Neuronal stem cell (in vitro differentiated cells): Measurements from ENCODE around the gene FIGN.
A peak's percentile ranks its signal among the peaks of the same experiment; 100 is the strongest.

Experiments used
- DNase-seq: peaks from one replicate; pipeline ENCODE4 v3.0.0-alpha.2; 2013; ENCODE audit warnings: low spot score
- H2AFZ ChIP-seq: one replicate; pipeline ENCODE4 v1.6.1; 2013; ENCODE audit warnings: mild to moderate bottlenecking, low read length, inconsistent platforms
- H2AK5ac ChIP-seq: 2 replicates; pipeline ENCODE4 v1.6.1; 2013; ENCODE audit warnings: low read depth, mild to moderate bottlenecking, inconsistent platforms, low read length, moderate library complexity, mixed read lengths
- H2BK120ac ChIP-seq: 2 replicates; pipeline ENCODE4 v1.6.1; 2013; ENCODE audit warnings: low read depth, mild to moderate bottlenecking, inconsistent platforms, low read length, moderate library complexity, mixed read lengths
- H2BK12ac ChIP-seq: one replicate; pipeline ENCODE4 v1.6.1; 2013; ENCODE audit warnings: low read length, inconsistent platforms
- H2BK15ac ChIP-seq: 2 replicates; pipeline ENCODE4 v1.6.1; 2013; ENCODE audit warnings: mild to moderate bottlenecking, low read length, inconsistent platforms, mixed read lengths
- H2BK5ac ChIP-seq: one replicate; pipeline ENCODE4 v1.6.1; 2013; ENCODE audit warnings: inconsistent platforms, mild to moderate bottlenecking, low read length, moderate library complexity
- H3K14ac ChIP-seq: one replicate; pipeline ENCODE4 v1.6.1; 2013; ENCODE audit warnings: low read length, inconsistent platforms
- H3K18ac ChIP-seq: 2 replicates; pipeline ENCODE4 v1.6.1; 2013; ENCODE audit warnings: low read length, inconsistent platforms
- H3K23ac ChIP-seq: 2 replicates; pipeline ENCODE4 v1.6.1; 2013; ENCODE audit warnings: low read depth, mild to moderate bottlenecking, mixed read lengths, low read length, inconsistent platforms; ENCODE audit not compliant: poor library complexity
- H3K27ac ChIP-seq: replicated peaks from 3 replicates; pipeline ENCODE4 v1.5.1; 2013; ENCODE audit warnings: low read length, inconsistent platforms
- H3K27me3 ChIP-seq, 3 experiments: 2 replicates each; pipeline ENCODE4 v1.6.1; 2013; ENCODE audit warnings: low read length in 3 of 3, mild to moderate bottlenecking in 2 of 3, inconsistent platforms in 1 of 3, low read depth in 1 of 3, mixed read lengths in 1 of 3, moderate library complexity in 1 of 3; ENCODE audit not compliant: control insufficient read depth in 3 of 3, insufficient read depth in 3 of 3
- H3K36me3 ChIP-seq, 2 donors: replicated peaks in 1 of 2; 2 replicates each; pipeline ENCODE4 v1.6.1; 2013; ENCODE audit warnings: low read length in 2 of 2; ENCODE audit not compliant: control insufficient read depth in 2 of 2, insufficient read depth in 2 of 2
- H3K4ac ChIP-seq: 2 replicates; pipeline ENCODE4 v1.6.1; 2013; ENCODE audit warnings: inconsistent platforms, mild to moderate bottlenecking, low read length, moderate library complexity
- H3K4me1 ChIP-seq, 2 donors: 1 replicate in 1 of 2; 2 replicates in 1 of 2; pipeline ENCODE4 v1.6.1; 2013; ENCODE audit warnings: low read length in 2 of 2, low read depth in 1 of 2; ENCODE audit not compliant: control insufficient read depth in 2 of 2, insufficient read depth in 1 of 2
- H3K4me2 ChIP-seq: one replicate; pipeline ENCODE4 v1.6.1; 2013; ENCODE audit warnings: mild to moderate bottlenecking, low read length, inconsistent platforms; ENCODE audit not compliant: insufficient read depth, poor library complexity, severe bottlenecking
- H3K4me3 ChIP-seq, 2 donors: 2 replicates each; pipeline ENCODE4 v1.5.1; 2013; ENCODE audit warnings: low read length in 2 of 2, mild to moderate bottlenecking in 2 of 2, inconsistent platforms in 1 of 2, moderate library complexity in 1 of 2
- H3K79me1 ChIP-seq: one replicate; pipeline ENCODE4 v1.6.1; 2013; ENCODE audit warnings: low read depth, mild to moderate bottlenecking, inconsistent platforms, low read length, moderate library complexity
- H3K9ac ChIP-seq: one replicate; pipeline ENCODE4 v1.6.1; 2013; ENCODE audit warnings: mild to moderate bottlenecking, low read depth, low read length, inconsistent platforms; ENCODE audit not compliant: poor library complexity
- H3K9me3 ChIP-seq, 2 donors: replicated peaks in 1 of 2; 2 replicates each; pipeline versions ENCODE3 to v1.6.1; 2013; ENCODE audit warnings: low read length in 2 of 2, mild to moderate bottlenecking in 2 of 2, inconsistent platforms in 1 of 2, low read depth in 1 of 2, mixed read lengths in 1 of 2, moderate library complexity in 1 of 2; ENCODE audit not compliant: control insufficient read depth in 2 of 2, insufficient read depth in 1 of 2
- H4K8ac ChIP-seq: one replicate; pipeline ENCODE4 v1.6.1; 2013; ENCODE audit warnings: low read depth, mild to moderate bottlenecking, inconsistent platforms, low read length, moderate library complexity
- H4K91ac ChIP-seq: one replicate; pipeline ENCODE4 v1.6.1; 2013; ENCODE audit warnings: low read length, low read depth, mild to moderate bottlenecking, inconsistent platforms; ENCODE audit not compliant: poor library complexity
- WGBS, 2 donors: extraction: QIAGEN DNeasy Blood & Tissue Kit; methylation state at CpG; one replicate each; pipeline ENCODE4 v1.1.7; 2013; ENCODE audit warnings: missing lambda C conversion rate in 2 of 2, mixed read lengths in 1 of 2; ENCODE audit not compliant: insufficient read length in 2 of 2, insufficient replicate concordance in 1 of 2; ENCODE audit errors: extremely low coverage in 2 of 2; 5-methylcytosine and 5-hydroxymethylcytosine counted together

FIGN gene

DNA sequence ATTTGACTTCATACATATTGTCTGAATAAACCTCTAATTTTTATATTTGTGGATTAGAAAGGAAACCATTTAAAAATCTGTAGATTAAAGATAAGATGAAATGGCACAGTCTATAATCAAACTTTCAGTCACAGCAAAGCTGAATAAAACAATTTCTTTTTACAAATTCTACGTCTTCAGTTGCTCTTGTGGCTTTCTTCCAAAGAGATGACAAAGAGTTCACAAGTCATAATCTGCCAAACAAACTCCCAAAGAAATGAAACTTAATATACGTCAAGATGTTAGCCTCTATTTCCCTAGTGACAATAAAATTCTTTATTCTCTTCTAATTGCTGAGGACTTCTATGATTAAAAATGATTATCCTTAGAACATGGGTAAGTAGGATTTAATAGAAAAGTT lies 66.3 kb downstream of the FIGN start:
- Histone ChIP-seq H3K4ac (no peak overlapping the region), H3K23ac (no peak overlapping the region), H2AK5ac (no peak overlapping the region), H4K91ac (no peak overlapping the region), H2AFZ (no peak overlapping the region), H3K4me1 (peaks cover 0 to 6% of the 10 kb centered on the region in 2 donors), H3K27ac (no peak overlapping the region), H2BK15ac (no peak overlapping the region), H3K79me1 (no peaks in the 10 kb centered on the region), H2BK5ac (no peak overlapping the region), H3K27me3 (no peaks in the 10 kb centered on the region), H3K36me3 (peaks cover 2 to 6% of the 10 kb centered on the region in 2 donors), H3K9me3 (peaks cover 0 to 3% of the 10 kb centered on the region in 2 donors), H3K14ac (no peak overlapping the region), H2BK12ac (no peak overlapping the region), H4K8ac (no peak overlapping the region), H3K18ac (no peak overlapping the region), H3K9ac (no peak overlapping the region), H2BK120ac (no peak overlapping the region), H3K4me3 (no peak overlapping the region), H3K4me2 (no peak overlapping the region)
- no peak for DNase-seq
- WGBS, 2 donors = no CpG with 5 or more reads among the region's 2 CpGs

DNA sequence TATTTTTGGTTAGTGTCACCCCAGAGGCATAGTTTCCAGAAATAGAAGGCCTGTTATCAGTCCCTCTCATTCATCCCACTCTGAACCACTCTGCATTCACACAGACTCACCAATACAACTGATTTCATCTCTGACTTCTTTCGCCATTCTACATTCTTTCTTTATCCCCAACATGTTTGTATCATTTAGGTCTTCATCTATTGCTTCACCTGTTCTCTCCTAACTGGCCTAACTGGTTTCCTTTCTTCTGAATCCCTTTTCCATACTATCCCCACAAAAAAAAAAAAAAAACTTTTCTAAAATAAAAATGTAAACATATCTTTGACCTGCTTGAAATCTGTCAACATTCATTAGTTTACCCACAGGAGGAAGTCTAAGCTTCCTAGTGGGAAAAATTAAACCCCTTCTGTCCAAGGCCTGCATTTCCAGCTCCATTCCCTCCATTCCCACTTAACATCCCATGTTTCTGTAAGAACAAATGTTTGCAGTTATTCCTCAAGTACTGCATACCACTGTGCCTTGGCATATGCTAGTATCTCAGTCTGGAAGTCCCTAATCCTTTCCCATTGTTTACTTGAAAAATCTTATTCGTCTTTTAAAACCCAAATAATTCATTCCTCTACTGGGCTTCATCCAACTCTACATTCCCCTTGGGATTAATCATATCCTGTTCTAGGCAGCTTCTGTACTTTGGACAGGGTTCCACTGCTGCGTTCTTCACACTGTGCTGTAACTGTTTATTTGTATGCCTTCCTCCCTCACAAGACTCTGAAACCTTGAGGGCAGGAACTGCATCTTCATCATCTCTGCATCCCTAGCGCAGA lies 68.5 kb downstream of the FIGN start:
- peaks cover 2 to 12% of the 10 kb centered on the region in 2 donors for H3K36me3 ChIP-seq
- H4K91ac ChIP-seq = no peak overlapping the region
- no peak overlapping the region for H3K14ac ChIP-seq
- H3K4ac ChIP-seq = no peak overlapping the region
- no peak overlapping the region for H2AK5ac ChIP-seq
- no peak overlapping the region for H3K18ac ChIP-seq
- no peak for DNase-seq
- H3K9me3 ChIP-seq = peaks cover 0 to 3% of the 10 kb centered on the region in 2 donors
- 100% methylated on average over 1 of the region's 4 CpGs; no CpG with 5 or more reads in 1 of the 2 donors for WGBS, 2 donors
- H2BK5ac ChIP-seq = no peak overlapping the region
- H3K27me3 ChIP-seq = no peaks in the 10 kb centered on the region
- no peak overlapping the region for H3K4me2 ChIP-seq
- no peaks in the 10 kb centered on the region for H3K79me1 ChIP-seq
- no peak overlapping the region for H2BK120ac ChIP-seq
- H3K27ac ChIP-seq = no peak overlapping the region
- no peak overlapping the region for H3K4me3 ChIP-seq
- H2BK12ac ChIP-seq = no peak overlapping the region
- H3K4me1 ChIP-seq = peaks cover 0 to 7% of the 10 kb centered on the region in 2 donors
- no peak overlapping the region for H3K9ac ChIP-seq
- no peak overlapping the region for H2AFZ ChIP-seq
- H3K23ac ChIP-seq = no peak overlapping the region
- H4K8ac ChIP-seq = no peak overlapping the region
- no peak overlapping the region for H2BK15ac ChIP-seq

DNA sequence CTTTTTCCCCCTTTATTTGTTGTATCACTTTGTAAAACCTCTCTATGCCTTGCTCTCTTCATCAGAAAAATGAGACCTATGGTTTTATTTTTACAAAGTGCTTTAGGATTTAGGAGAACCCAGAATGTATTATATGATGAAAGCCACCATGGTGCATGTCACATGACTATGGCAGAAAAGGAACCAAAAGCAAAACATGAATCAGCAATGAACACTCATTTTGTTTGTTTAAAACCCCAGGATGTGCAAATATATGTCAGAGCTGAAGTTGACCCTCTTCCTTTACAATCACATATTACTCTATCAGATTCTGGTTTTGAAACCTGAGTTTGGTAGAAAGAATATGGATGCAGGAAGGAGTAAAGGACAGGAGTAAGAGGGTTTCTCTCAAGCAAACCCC lies 70.0 kb downstream of the FIGN start:
- no peak overlapping the region for H2BK5ac ChIP-seq

DNA sequence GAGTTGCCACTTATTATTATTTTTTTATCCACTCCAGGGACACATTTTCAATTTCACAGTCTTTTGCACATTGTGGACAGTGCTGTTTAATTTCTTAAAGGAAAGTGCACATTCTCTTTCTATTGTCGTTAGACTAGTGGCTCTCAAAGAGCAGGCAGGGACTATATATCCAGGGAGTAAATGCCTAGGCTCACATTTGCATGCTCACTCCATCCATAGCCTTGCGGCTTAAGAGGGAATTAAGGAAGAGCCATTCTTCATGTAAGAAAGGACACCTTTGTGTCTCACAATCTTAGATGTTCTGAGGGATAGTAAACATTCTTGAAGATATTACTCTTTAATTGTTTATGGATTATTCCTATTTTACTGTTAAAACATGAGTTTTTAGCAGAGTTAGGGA lies 70.8 kb downstream of the FIGN start:
- Histone ChIP-seq H3K36me3 (peaks cover 2 to 12% of the 10 kb centered on the region in 2 donors), H3K9me3 (peaks cover 0 to 3% of the 10 kb centered on the region in 2 donors), H2BK15ac (no peak overlapping the region), H3K4me1 (peaks cover 0 to 7% of the 10 kb centered on the region in 2 donors), H3K9ac (no peak overlapping the region), H3K4ac (no peak overlapping the region), H2BK120ac (no peak overlapping the region), H2BK5ac (no peak overlapping the region), H4K91ac (no peak overlapping the region), H3K18ac (no peak overlapping the region), H4K8ac (no peak overlapping the region), H3K23ac (no peak overlapping the region), H3K27me3 (no peaks in the 10 kb centered on the region), H2AFZ (no peak overlapping the region), H3K14ac (no peak overlapping the region), H2AK5ac (no peak overlapping the region), H3K4me2 (no peak overlapping the region), H2BK12ac (no peak overlapping the region), H3K27ac (peak overlapping the region; percentile 44), H3K4me3 (no peak overlapping the region), H3K79me1 (peaks cover 2% of the 10 kb centered on the region)
- no CpG with 5 or more reads among the region's 2 CpGs for WGBS, 2 donors
- peak; percentile 47 for DNase-seq

More for the DNA sequence above, 70.0 kb downstream of the FIGN start:
- H4K8ac ChIP-seq = no peak overlapping the region
- H2BK12ac ChIP-seq = no peak overlapping the region
- H4K91ac ChIP-seq = no peak overlapping the region
- H3K4me1 ChIP-seq = peaks cover 0 to 7% of the 10 kb centered on the region in 2 donors
- no peak overlapping the region for H3K4me3 ChIP-seq
- peaks cover 2 to 12% of the 10 kb centered on the region in 2 donors for H3K36me3 ChIP-seq
- H3K27ac ChIP-seq = no peak overlapping the region
- no peak for DNase-seq
- H2BK120ac ChIP-seq = no peak overlapping the region
- H3K27me3 ChIP-seq = no peaks in the 10 kb centered on the region
- no peak overlapping the region for H3K14ac ChIP-seq
- H3K23ac ChIP-seq = no peak overlapping the region
- no peak overlapping the region for H3K18ac ChIP-seq
- no peak overlapping the region for H3K9ac ChIP-seq
- H3K4ac ChIP-seq = no peak overlapping the region
- H2AK5ac ChIP-seq = no peak overlapping the region
- peaks cover 0 to 3% of the 10 kb centered on the region in 2 donors for H3K9me3 ChIP-seq
- H3K4me2 ChIP-seq = no peak overlapping the region
- H2AFZ ChIP-seq = no peak overlapping the region
- no peak overlapping the region for H2BK15ac ChIP-seq
- H3K79me1 ChIP-seq = peaks cover 2% of the 10 kb centered on the region
